Activated gamma-delta T cell (primary cell): ENCODE measurements around the gene EYS.

ENCODE experiments used
- DNase-seq: peaks from one replicate; lab custom pipeline; 2025; lab: John Stamatoyannopoulos, UW

The EYS gene

DNA sequence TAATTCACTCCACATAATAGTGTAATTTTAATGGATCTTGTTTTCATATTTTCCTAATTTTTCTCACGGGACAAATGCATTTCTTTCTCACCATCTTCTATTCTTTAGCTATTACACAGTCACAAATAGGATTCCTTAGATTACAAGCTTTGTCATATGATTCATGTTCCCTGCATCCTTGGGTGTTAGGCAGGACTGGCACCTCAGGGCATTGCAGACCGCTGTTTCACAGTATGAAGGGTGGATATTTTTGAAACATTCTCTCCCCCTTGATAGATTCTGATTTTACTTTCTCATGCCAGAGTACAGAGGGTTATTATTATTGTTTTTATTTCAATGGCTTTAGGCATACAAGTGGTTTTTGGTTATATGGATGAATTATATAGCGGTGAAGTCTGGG, 1469.0 kb downstream of the EYS start:
- DNase-seq, result no peak

DNA sequence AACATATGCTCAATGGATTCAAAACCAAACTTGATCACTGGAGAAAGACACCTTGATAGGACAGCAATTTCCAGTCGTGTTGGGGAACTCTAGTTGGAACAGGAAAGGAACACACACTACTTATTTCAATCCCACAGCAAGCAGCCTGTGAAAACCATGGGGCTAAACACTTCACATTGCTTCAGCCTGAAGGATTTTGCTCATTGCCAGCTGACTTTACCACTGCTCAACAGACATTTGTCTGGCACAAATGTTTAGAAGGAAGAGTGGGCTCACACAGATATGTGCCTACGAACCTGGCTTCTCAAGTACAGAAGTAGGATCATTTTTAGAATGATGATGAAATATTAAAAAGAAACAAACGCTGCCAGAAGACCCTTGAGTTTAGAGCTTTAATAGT, 1473.3 kb downstream of the EYS start:
- no peak for DNase-seq

DNA sequence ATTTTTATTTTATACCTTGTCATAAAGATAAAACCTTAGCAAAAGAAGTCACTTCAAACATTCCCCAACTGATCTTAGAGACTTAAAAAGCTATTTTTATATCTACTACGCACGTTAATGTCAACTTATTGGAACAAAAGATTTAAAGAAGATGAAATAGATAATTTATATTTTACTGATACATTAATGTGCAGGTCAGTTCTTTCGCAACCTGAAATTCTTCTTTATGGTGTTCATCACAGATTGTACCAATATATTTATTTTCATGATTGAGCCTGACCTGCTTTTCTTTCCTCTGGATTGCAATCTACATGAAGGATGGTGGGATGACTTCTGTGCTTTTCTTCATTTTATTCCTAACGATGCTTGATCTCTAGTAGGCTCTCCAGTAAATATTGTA, 1475.1 kb downstream of the EYS start:
- DNase-seq, result no peak

DNA sequence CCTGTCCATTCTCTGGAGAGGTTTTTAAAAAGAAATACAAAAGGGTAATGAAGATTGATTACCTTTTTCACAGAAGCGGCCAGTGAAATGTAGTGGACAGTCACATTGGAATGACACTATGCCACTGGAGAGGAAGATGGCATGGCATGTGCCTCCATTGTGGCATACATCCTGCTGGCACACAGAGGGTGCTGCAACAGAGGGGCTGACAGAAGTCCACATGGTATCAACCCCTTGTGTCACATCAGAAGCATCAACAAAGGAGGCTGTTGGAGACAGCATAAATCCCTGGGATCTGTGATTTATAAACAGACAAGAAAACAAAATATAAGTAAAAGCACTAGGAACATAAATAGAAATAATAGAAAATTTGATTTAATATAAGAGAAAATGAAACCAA, 1476.5 kb downstream of the EYS start:
- DNase-seq, result no peak

DNA sequence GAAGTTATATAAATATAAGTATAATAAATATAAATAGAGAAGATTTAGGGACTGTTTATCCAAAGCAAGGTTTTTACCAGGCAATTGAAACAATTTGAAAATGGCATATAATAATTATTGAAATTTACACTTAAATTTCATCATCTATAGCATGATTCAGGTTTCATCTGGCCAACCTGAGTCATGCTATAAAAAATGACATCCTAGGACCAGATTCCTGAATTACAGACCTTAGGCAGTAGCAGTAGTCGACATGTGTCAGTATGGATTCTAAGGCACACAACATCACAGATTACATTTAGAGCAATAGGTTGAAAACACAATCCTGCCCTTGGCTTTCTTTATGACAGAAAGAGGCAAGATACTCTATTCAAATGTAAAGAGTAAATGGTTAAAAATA, 1479.2 kb downstream of the EYS start:
- DNase-seq, result no peak

DNA sequence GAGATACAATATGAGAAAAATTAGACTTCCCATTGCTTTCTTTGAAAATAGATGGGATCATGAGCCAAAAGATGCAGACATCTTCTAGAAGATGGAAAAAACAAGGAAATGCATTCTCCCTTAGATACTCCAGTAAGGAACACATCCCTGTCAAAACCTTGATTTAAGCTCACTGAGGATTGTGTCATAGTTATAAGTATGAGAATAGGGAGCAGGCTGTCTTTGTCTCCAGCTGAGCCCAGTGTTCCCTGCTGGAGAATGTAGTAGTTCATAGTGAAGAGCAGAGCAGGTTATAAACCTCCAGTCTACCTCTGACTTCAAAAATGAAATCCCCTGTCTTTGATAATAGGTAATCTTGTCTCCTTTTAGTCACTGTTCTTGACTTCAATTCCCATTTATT, 1481.5 kb downstream of the EYS start:
- no peak for DNase-seq

DNA sequence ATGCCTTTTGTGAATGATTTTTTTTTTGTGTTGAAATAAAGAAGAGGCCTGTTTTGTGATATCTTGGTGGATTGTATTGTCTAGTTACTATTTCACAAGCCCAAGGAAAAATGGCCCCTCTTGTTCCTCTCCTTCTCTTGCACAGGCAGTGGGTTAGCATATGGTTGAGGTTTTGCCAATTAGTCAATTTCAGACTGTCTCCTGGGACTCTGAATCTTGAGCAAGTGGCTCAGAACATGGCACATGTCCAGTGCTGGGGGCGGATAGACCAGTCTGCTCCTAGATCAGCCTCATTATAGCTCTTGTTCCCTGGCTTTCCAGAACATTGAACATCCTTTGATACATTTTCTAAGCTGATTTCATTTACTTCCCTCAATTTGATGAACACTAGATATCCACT, 1482.2 kb downstream of the EYS start:
- DNase-seq, result no peak

DNA sequence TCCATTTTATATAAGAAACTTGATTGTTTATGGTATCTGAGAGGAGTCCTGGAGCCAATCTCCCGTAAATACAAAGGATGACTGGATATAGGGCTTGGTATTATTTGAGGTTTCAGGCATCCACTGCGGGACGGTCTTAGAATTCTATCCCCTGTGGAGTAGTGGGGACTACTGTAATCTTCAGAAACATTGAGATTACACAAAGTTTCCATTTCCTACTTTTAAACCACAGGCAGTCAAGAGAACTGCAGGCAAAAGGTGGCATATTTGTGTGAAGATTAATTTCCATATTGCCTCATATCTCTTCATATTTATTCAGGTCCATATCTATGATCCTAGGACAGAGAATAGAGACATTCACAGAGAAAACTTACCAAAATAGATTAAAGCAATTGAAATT, 1485.2 kb downstream of the EYS start:
- DNase-seq, result no peak

DNA sequence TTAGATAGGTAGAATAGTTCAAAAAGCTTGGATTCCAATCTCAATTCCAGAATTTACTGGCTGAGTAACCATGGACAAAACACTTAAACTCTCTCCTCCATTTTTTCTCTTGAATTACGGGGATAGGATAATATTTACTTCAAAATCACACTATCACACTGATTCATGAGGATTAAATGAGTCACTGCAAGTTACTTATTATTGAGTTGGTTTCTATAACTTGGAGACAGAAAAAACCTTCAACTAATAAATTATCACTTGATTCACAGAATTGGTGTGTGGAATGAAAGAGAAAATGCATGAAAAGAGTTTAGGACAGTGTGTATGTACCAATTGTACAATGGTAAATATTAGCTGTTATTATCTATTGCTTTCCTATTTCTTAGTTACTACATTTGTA, 1486.2 kb downstream of the EYS start:
- DNase-seq, result no peak

DNA sequence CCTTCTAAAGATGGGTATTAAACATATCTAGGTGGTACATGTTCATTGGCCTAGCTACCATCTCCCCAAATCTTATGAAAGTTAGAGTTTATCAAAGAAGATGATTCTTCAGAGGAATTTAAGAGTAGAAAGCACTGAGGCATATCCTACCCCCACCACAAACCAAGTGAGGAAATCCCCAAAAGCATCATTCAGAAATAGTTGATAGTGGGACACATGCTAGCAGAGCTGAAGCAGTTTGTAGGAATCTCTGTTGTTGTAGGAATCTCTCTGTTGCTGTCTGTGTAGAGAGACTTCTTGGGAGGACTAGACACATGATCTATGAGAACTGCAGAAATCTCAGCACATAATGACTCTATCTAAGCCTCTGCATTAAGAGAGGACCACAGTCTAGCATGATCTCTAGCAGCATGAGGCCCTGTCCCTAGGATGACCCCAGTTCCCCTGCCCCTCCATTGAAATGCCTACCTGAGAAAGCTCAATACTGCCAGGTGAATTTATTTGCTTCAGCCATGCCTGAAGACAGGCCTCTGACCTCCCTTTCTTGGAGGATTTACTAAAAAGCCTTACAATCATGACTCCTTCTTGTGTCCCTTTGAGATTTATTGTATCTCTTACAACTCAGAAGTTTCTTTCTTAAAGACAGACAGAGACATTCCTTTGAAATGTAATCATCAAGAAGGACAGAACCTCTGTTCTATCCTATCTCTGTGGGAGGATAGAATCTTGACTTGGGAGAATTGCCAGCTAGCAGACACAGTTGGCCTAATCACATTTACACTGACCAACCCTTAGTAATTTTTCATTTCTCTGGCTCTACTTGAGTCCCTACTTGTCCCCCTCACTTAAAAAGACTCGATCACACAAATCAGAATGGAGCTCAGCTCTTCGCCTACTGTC, 1489.1 kb downstream of the EYS start:
- DNase-seq, result no peak

DNA sequence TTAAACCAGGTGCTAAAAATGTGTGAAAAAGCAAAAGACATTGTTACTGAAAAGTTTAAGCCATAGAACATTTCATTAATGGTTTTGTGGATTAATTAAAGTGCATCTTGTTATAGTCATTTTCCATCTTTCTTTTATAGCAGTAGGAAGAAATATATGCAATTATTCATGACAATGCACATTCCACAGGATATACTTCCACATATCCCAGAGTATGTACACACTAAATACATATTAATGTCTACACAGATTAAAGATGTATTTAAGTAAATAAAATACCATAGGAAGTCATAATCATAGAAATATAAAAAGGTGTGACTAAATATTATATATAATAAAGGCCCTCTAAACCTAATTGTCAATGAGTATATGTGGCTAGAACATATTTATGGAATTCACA, 1492.7 kb downstream of the EYS start:
- DNase-seq, result no peak

DNA sequence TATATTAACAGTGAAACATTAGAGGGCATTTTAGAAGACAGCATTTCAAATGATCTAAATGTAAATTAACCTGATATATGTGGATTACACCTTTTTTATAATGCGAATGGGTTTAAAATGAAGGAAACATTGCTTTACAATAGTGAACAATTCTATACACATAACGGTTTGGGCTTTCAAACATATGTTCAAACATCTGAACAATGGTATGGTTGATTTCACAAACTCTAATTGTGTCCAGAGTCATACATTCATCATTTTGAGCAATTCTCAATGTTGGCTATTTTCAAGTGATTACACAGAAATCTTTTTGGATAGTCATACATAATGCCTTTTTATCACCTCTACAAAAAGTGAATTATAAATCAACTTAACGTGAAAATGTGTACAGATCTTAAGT, 1493.3 kb downstream of the EYS start:
- DNase-seq, result no peak

DNA sequence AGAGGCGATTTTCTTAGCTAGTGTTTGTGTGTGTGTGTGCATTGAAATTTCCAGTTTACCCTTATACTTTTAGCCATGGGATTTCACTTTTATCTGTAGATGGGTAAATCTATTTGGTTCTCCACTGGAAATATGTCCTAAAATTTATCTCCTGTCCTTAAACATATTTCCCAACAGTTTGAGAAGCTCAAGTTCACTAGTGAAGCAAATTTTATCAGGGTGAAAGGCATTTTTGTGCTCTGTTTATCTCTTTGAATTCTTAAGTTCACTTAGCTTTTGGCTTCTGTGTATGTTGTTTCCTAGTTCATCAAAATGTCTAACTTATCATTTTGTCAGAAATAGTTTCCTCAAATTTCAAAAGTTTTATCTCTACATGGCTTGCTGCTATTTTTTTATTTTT, 1509.8 kb downstream of the EYS start:
- DNase-seq, result no peak

DNA sequence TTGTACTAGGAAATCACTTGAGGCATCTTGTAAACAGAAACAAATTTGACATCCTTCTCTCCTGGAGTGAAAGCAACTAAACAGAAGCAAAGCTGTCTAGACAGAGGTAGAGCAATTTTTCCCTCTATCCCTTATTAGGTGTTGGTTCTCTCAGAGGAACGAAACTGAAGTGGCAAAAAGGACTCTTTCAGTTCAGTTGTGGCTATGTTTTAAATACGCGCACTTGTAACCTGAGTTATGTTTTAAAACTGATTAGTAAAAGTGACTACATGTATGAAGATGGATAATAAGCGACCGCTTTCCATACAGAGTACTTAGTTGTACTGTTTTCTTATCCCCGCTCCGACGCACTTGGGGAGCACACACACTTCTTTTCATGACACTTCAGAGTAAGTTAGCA, 1520.4 kb downstream of the EYS start:
- DNase-seq, result no peak

DNA sequence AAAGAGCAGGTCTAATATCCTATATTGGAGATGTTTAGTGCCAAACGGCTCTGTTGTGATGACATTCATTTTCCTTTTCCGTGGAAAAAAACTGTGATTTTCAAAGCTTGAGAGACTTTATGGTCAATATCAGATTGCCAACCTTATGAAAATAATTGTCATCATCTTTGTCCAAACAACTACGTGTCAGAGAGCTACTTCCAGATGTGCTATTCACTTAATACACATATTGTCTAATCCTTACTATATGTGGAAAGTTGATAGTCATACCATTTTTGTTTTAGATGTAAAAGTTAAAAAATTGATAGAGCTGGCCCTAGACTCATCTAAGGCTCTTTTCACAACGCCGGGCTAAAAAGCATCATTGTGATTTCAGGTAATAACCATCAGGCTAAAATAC, 1521.4 kb downstream of the EYS start:
- no peak for DNase-seq

DNA sequence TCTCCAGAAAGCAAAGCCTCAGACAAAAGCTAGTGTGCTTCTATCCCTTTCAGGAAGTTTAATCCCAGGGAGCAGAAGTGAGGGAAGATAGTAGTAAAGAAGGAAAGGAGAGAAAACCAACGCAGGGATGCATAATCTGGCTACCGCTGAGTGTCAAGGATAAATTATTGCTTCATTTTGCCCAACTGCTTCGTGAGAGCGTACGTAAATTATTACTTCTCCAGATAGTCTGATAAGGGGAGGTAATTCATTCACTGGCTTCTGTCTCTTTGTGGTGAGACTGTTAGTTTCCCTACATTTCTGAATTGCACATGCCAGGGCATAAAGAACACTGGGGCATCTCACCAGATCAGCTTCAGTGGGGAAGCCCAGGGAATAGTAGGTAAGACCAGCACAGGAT, 1531.7 kb downstream of the EYS start:
- DNase-seq, result no peak

DNA sequence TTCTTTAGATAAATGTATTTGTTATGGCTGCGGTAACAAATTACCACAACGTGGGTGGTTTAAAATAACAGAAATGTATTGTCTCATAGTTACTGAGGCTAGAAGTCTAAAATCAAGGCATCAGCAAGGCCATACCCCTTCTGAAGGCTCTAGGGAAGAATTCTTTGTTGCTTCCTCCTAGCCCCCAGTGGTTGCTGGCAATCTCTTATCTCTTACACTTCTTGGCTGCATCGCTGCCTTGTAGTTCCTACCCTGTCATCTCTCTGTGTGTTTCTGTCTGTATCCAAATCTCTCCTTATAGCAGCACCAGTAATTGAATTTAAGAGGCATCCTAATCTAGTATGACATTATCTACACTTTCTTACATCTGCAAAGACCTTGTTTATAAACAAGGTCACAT, 1536.7 kb downstream of the EYS start:
- no peak for DNase-seq

DNA sequence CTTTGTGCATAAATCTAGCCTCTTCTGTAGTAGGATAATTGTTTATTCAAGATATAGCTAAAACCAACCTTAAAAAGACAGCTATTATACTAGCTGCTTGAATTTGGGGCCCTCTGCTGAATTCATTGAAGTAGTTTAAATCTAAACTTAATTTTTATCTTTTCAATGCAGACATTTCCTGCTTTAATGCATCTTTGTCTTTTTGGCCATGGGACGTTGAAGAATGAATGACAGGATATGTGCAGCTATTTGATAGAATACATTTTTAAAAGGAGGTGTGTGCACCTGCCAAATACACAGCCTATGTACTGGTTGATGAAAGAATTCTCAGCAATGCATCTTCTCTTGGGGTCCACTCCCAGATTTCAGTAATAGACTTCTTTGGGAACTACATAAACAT, 1546.5 kb downstream of the EYS start:
- DNase-seq, result no peak

DNA sequence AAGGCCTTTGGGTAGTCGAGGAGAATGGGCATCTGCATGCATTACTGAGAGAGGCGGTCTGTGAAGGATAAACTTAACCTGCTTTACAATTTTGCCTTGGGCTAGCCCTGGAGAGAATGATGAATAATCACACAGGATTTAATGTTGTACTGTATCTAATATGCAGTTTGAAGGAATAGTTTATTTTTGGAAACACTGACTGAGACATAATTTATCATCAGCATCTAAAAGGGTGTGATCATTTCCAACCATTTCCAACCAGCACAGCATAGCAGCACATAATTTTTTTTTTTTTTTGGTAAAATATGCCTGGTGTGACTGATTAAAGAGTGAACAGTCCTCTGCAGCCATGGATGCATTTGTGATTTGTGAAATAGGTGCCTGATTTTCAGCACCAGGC, 1552.0 kb downstream of the EYS start:
- no peak for DNase-seq

DNA sequence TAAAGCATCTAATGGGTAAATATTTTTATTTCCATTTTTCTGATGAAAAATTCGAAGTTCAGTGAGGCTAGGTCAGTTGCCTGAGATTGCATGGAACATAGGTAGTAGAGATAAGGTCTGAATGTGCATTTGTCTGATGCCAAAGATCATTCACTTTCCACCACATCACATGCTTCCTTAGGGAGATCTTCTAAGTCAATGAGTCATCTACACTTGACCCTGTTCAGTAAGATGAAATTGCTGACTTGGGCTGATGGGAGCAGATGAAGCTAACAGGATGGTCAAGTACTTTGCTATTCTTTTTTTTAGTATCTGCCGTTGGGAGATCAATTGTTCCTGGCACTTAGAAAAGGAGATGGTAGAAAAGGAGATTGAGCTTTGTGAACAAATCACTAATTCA, 1560.2 kb downstream of the EYS start:
- no peak for DNase-seq

DNA sequence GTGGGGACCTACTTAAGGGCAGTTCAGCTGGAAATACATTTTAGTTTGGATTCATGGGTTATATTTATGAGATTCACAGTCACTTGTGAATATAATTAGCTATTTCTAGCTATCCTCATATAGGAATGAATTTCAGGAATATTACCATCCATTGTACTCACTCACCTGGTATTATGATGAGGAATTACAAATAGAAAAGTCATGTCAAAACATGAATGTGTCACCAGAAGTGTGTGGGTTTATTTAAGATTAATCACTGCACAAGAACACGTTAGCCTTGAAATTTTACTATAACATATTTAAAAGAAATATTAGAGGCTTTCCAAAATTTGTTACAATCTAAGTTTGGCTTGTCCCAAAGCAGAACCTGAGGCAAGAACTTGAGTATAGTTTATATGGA, 1560.9 kb downstream of the EYS start:
- DNase-seq, result no peak

DNA sequence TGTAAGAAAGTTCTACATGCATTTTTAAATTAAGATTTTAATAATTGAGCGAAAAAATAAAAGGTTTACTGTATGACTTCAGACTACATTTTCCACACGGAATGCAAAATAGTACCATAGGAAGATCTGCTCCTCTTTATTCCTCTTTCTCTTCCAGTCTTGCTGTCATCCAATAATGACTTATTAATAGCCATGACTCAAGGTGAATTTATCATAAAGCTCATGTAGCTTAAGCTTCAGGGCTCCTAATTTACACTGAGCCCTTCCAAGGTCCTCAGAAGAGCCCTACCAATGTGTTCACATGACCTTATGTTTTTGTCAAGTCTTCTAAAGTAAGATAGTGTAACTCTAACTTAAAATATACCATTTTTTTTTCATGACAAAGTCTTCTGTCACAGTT, 1561.4 kb downstream of the EYS start:
- DNase-seq, result no peak

DNA sequence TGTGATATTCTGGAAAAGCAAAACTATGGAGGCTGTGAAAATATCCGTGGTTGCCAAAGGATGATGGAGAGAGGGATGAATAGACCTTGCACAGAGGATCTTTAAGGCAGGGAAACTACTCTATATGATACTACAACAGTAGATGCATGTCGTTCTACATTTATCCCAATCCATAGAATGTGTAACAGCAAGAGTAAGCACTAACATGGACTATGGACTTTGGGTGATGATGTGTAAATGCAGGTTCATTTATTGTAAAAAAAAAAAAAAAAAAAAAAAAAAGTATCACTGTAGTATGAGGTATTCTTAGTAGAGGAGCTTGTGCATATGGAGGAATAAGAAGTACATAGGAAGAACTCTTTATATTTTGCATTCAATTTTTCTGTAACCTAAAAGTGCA, 1563.9 kb downstream of the EYS start:
- DNase-seq, result no peak

DNA sequence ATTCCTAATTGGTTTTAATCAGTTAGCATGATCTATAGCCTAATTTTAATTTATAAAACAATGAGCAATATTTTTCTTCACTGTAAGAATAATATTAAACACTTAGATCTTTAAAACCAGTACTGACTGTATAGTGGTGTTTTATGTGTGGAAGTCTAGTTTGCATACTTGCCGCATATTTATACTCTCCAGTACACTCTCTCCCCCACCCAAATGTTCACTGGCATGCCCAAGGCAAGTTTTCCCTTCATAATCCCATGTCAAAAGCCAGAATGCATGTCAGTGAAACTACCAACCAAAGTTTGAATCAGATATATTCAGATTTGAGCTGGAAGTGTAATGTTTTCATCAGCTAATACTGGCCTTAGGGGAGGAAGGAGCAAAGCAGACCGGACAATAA, 1565.3 kb downstream of the EYS start:
- no peak for DNase-seq
